Left lobe of liver (tissue), 2 donors: ENCODE results near the gene PPP1R15A. TPM values are rescaled to one million over a fixed set of nuclear protein-coding genes. Genes with fewer than 3 reads are reported as not detected.
"Not testable (repeated sequence)": the region's sequence is repeated elsewhere in the genome, so short reads cannot be mapped to it uniquely, and the experiment has no call there.

Source experiments
- ATAC-seq: fragments of 200-7000 bp; cut with Tn5 transposase; one replicate; pipeline ENCODE4 v1.9.1; 2020; ENCODE audit warnings: mild to moderate bottlenecking, moderate library complexity
- DNase-seq: peaks from one replicate; pipeline ENCODE4 v3.0.0-alpha.2; 2020; ENCODE audit warnings: low spot score
- total RNA-seq: library from RNA; stranded (reverse); gene quantifications from one replicate; pipeline ENCODE4 v1.2.1, GENCODE V29; 2021
- donor health status: DM: no; HTN: no; CAD: no; lungs with moderate emphysema.
- donor health status: DM: no; HTN: yes; CAD: no.

Gene PPP1R15A
- total RNA-seq: 5.7 TPM

- ATAC-seq: peak; percentile 81
- peak; percentile 99 for DNase-seq
Observed at GRCh38 chr19:48872182-48872883, at the start of gene PPP1R15A. Gene PPP1R15A, plus strand, starts transcription at chr19:48872421. Its CDS starts 813 bp downstream, at chr19:48873234.

GRCh38 chr19:48822514-48822913, 49.7 kb upstream of the PPP1R15A start:
- DNase-seq (no peak), ATAC-seq (no peak)

GRCh38 chr19:48826606-48827020, 45.6 kb upstream of the PPP1R15A start:
- DNase-seq: peak; percentile 92

GRCh38 chr19:48830088-48830487, 42.1 kb upstream of the PPP1R15A start:
- DNase-seq (no peak), ATAC-seq (no peak)

More at GRCh38 chr19:48826606-48827020, 45.6 kb upstream of the PPP1R15A start:
- peak; percentile 84 for ATAC-seq

- no peak for DNase-seq
- ATAC-seq: no peak
Observed at GRCh38 chr19:48830965-48831364, 41.3 kb upstream of the PPP1R15A start.

GRCh38 chr19:48833049-48833448, 39.2 kb upstream of the PPP1R15A start:
- DNase-seq (no peak), ATAC-seq (no peak)

- DNase-seq (no peak), ATAC-seq (no peak)
Observed at GRCh38 chr19:48833977-48834376, 38.2 kb upstream of the PPP1R15A start.

GRCh38 chr19:48835734-48836088, 36.5 kb upstream of the PPP1R15A start:
- DNase-seq: peak; percentile 95
- peak; percentile 93 for ATAC-seq

GRCh38 chr19:48836089-48837017, 35.9 kb upstream of the PPP1R15A start, which contains the start of gene HSD17B14:
Gene HSD17B14, minus strand, starts transcription at chr19:48836491. Its CDS starts 80 bp downstream, at chr19:48836411.
- peak; percentile 56 for DNase-seq
- peak; percentile 43 for ATAC-seq

GRCh38 chr19:48837051-48837524, 35.1 kb upstream of the PPP1R15A start:
- ATAC-seq (peak; percentile 75), DNase-seq (peak; percentile 84)

- DNase-seq: no peak
- no peak for ATAC-seq
Observed at GRCh38 chr19:48837687-48838086, 34.5 kb upstream of the PPP1R15A start.

- no peak for ATAC-seq
- DNase-seq: no peak
Observed at GRCh38 chr19:48841047-48841446, 31.2 kb upstream of the PPP1R15A start.

GRCh38 chr19:48841571-48841970, 30.6 kb upstream of the PPP1R15A start:
- DNase-seq: no peak

GRCh38 chr19:48842789-48843162, 29.4 kb upstream of the PPP1R15A start:
- ATAC-seq: peak; percentile 83
- DNase-seq: no peak

More at GRCh38 chr19:48841571-48841970, 30.6 kb upstream of the PPP1R15A start:
- ATAC-seq: no peak

GRCh38 chr19:48844472-48844871, 27.7 kb upstream of the PPP1R15A start:
- DNase-seq (no peak), ATAC-seq (no peak)

- DNase-seq: no peak
- no peak for ATAC-seq
Observed at GRCh38 chr19:48845384-48845783, 26.8 kb upstream of the PPP1R15A start.

- ATAC-seq: not testable (repeated sequence)
Observed at GRCh38 chr19:48846659-48847058, 25.6 kb upstream of the PPP1R15A start.

GRCh38 chr19:48852292-48852691, 19.9 kb upstream of the PPP1R15A start:
- ATAC-seq (no peak), DNase-seq (no peak)

More at GRCh38 chr19:48846659-48847058, 25.6 kb upstream of the PPP1R15A start:
- not testable (repeated sequence) for DNase-seq

- DNase-seq (no peak), ATAC-seq (no peak)
Observed at GRCh38 chr19:48853483-48853882, 18.7 kb upstream of the PPP1R15A start.

- DNase-seq: no peak
- ATAC-seq: no peak
Observed at GRCh38 chr19:48854103-48854502, 18.1 kb upstream of the PPP1R15A start.

GRCh38 chr19:48856921-48857320, 15.3 kb upstream of the PPP1R15A start:
- ATAC-seq: no peak
- no peak for DNase-seq
